Gastrocnemius medialis (tissue), 4 donors: ENCODE data around the gene MRPL2. TPM values are rescaled to one million over a fixed set of nuclear protein-coding genes. Genes with fewer than 3 reads are reported as not detected.

Experiments used
- ATAC-seq, 2 donors: fragments of 150-250 bp; one replicate each; pipeline ENCODE4 v1.9.1; 2016
- DNase-seq, 2 donors: peaks; one replicate each; pipeline ENCODE4 v3.0.0-alpha.2; 2019
- H3K27ac ChIP-seq, 4 donors: fragments of 200-600 bp; sonication (generic); 1 replicate in 1 of 4; 2 replicates in 3 of 4; pipeline ENCODE4 v1.5.1; 2016 to 2018; ENCODE audit warnings: mild to moderate bottlenecking in 2 of 4, moderate library complexity in 1 of 4
- H3K27me3 ChIP-seq, 3 donors: fragments of 200-600 bp; sonication (generic) in 2 of 3; 1 replicate in 1 of 3; 2 replicates in 2 of 3; pipeline versions ENCODE4 v1.5.1 to v1.6.0; 2016 to 2019; ENCODE audit warnings: mild to moderate bottlenecking in 1 of 3, moderate library complexity in 1 of 3
- H3K36me3 ChIP-seq, 2 donors: fragments of 200-600 bp; sonication (generic) in 1 of 2; one replicate each; pipeline ENCODE4 v1.5.1; 2017 to 2018
- H3K4me1 ChIP-seq, 2 donors: fragments of 200-600 bp; sonication (generic) in 1 of 2; one replicate each; pipeline ENCODE4 v1.5.1; 2016 to 2017; ENCODE audit warnings: mild to moderate bottlenecking in 2 of 2
- H3K4me3 ChIP-seq, 4 donors: fragments of 200-600 bp; sonication (generic) in 3 of 4; 1 replicate in 1 of 4; 2 replicates in 3 of 4; pipeline ENCODE4 v1.5.1; 2016 to 2019; ENCODE audit warnings: mild to moderate bottlenecking in 2 of 4
- H3K9me3 ChIP-seq, 3 donors: fragments of 200-600 bp; sonication (generic) in 2 of 3; 1 replicate in 1 of 3; 2 replicates in 2 of 3; pipeline ENCODE4 v1.5.1; 2016 to 2019
- CTCF ChIP-seq, 5 experiments: fragments of 450-650 bp in 3 of 5; fragments of 200-600 bp in 2 of 5; sonication (generic) in 2 of 5; IDR thresholded peaks in 4 of 5; conservative IDR thresholded peaks in 1 of 5; 1 replicate in 4 of 5; 2 replicates in 1 of 5; pipeline ENCODE4 v1.5.1; 2016 to 2019; ENCODE audit warnings: antibody characterized with exemption in 5 of 5, mild to moderate bottlenecking in 3 of 5, moderate library complexity in 3 of 5
- POLR2A ChIP-seq, 2 donors: fragments of 450-650 bp; IDR thresholded peaks; one replicate each; pipeline ENCODE4 v1.6.1; 2017; ENCODE audit warnings: antibody characterized with exemption in 2 of 2, mild to moderate bottlenecking in 2 of 2, moderate library complexity in 2 of 2
- in situ Hi-C, 4 donors: fragments of 200-750 bp; cut with MboI; loops; one replicate each; pipeline versions ENCODE4 v1.15.0 to v1.8.0; 2017; ENCODE audit warnings: low sequenced_read_pairs in 4 of 4
- intact Hi-C: fragments of 100-400 bp; cut with DNase I; formaldehyde crosslinking; loops from one replicate; pipeline ENCODE4 v1.15.1; 2023; ENCODE audit warnings: low total_unique reads
- total RNA-seq, 4 donors: library from RNA; depleted of rRNA; stranded (reverse); fragments of >200 nt; gene quantifications; one replicate each; pipeline versions ENCODE4 v1.1.0 to v1.2.3, GENCODE V29; 2016

Gene MRPL2
- total RNA-seq, 4 donors from 2014 or later: 34.1 to 64.9 (median 41.1) TPM

GRCh38 chr6:43090559-43090956 is 31.3 kb upstream of the MRPL2 start:
- H3K4me1 ChIP-seq: no peaks in the 10 kb centered on the region
- no peak overlapping the region for H3K4me3 ChIP-seq
- H3K9me3 ChIP-seq: no peaks in the 10 kb centered on the region
- TF ChIP-seq POLR2A (IDR thresholded peaks at IDR 0.05): no peak
- no peak for TF ChIP-seq CTCF (IDR thresholded peaks at IDR 0.05 in 4 of 5, conservative IDR thresholded peaks at IDR 0.05 in 1 of 5)
- DNase-seq (no peak), ATAC-seq (no peak)
- intact Hi-C loops: no loop called here
- no peak overlapping the region for H3K27ac ChIP-seq
- H3K27me3 ChIP-seq: no peaks in the 10 kb centered on the region
- no peaks in the 10 kb centered on the region for H3K36me3 ChIP-seq
- in situ Hi-C loops: no loop called here

- intact Hi-C loops (no loop called here), in situ Hi-C loops (no loop called here)
- no peaks in the 10 kb centered on the region for H3K36me3 ChIP-seq
- H3K4me1 ChIP-seq: no peaks in the 10 kb centered on the region
- H3K27me3 ChIP-seq: no peaks in the 10 kb centered on the region
- ATAC-seq: no peak
- TF ChIP-seq POLR2A (IDR thresholded peaks at IDR 0.05) (no peak), CTCF (IDR thresholded peaks at IDR 0.05 in 4 of 5, conservative IDR thresholded peaks at IDR 0.05 in 1 of 5) (no peak)
- no peak overlapping the region for H3K27ac ChIP-seq
- no peak for DNase-seq
- no peaks in the 10 kb centered on the region for H3K9me3 ChIP-seq
- H3K4me3 ChIP-seq: no peak overlapping the region
Observed at GRCh38 chr6:43089874-43090558, 30.8 kb upstream of the MRPL2 start.

GRCh38 chr6:43089467-43089866 is 30.2 kb upstream of the MRPL2 start:
- DNase-seq (no peak), ATAC-seq (no peak)
- intact Hi-C loops: no loop called here
- no peaks in the 10 kb centered on the region for H3K4me1 ChIP-seq
- no peaks in the 10 kb centered on the region for H3K9me3 ChIP-seq
- H3K36me3 ChIP-seq: no peaks in the 10 kb centered on the region
- H3K27me3 ChIP-seq: no peaks in the 10 kb centered on the region
- no peak overlapping the region for H3K4me3 ChIP-seq
- H3K27ac ChIP-seq: no peak overlapping the region
- TF ChIP-seq CTCF (IDR thresholded peaks at IDR 0.05 in 4 of 5, conservative IDR thresholded peaks at IDR 0.05 in 1 of 5) (no peak), POLR2A (IDR thresholded peaks at IDR 0.05) (no peak)
- in situ Hi-C loops: no loop called here

- DNase-seq (no peak), ATAC-seq (no peak)
- Histone ChIP-seq H3K27me3 (no peaks in the 10 kb centered on the region), H3K36me3 (no peaks in the 10 kb centered on the region), H3K27ac (no peak overlapping the region), H3K4me1 (no peaks in the 10 kb centered on the region), H3K4me3 (no peak overlapping the region), H3K9me3 (no peaks in the 10 kb centered on the region)
- in situ Hi-C loops (no loop called here), intact Hi-C loops (no loop called here)
- no peak for TF ChIP-seq CTCF (IDR thresholded peaks at IDR 0.05 in 4 of 5, conservative IDR thresholded peaks at IDR 0.05 in 1 of 5)
- TF ChIP-seq POLR2A (IDR thresholded peaks at IDR 0.05): no peak
Observed at GRCh38 chr6:43088654-43089056, 29.4 kb upstream of the MRPL2 start.
